CD4-positive, alpha-beta T cell (primary cell): Measurements from ENCODE around the gene WASL. TPM values are rescaled to one million over a fixed set of nuclear protein-coding genes. Genes with fewer than 3 reads are reported as not detected.

Experiments used
- ATAC-seq: fragments of 200-7000 bp; cut with Tn5 transposase; one replicate; pipeline ENCODE4 v1.10.0; 2022; ENCODE audit warnings: mild to moderate bottlenecking; ENCODE audit not compliant: poor library complexity
- CTCF ChIA-PET: fragments of 350-600 bp; sonication (Branson Sonifier 250); formaldehyde crosslinking; loops from one replicate; lab custom pipeline; 2021; ENCODE audit warnings: antibody characterized with exemption, inconsistent platforms; lab: Charles Lee
- POLR2A ChIA-PET: fragments of 350-600 bp; sonication (Branson Sonifier 250); formaldehyde crosslinking; loops from one replicate; lab custom pipeline; 2021; ENCODE audit warnings: antibody characterized with exemption, inconsistent platforms; lab: Charles Lee
- DNase-seq, 14 experiments: peaks; one replicate each; pipeline ENCODE4 v3.0.0-alpha.2; 2013 to 2020; ENCODE audit warnings: mixed read lengths in 2 of 14
- H3K27ac ChIP-seq, 2 donors: one replicate each; pipeline versions ENCODE4 v1.5.1 to v1.7.0; 2013; ENCODE audit warnings: low read length in 2 of 2, low read depth in 1 of 2, mild to moderate bottlenecking in 1 of 2
- H3K27me3 ChIP-seq, 2 experiments: 1 replicate in 1 of 2; 2 replicates in 1 of 2; pipeline versions ENCODE4 v1.6.1 to v1.7.0; 2013; ENCODE audit warnings: low read length in 2 of 2, control low read depth in 1 of 2, mild to moderate bottlenecking in 1 of 2, moderate library complexity in 1 of 2; ENCODE audit not compliant: insufficient read depth in 2 of 2, control insufficient read depth in 1 of 2
- H3K36me3 ChIP-seq: one replicate; pipeline ENCODE4 v1.6.1; 2013; ENCODE audit warnings: low read length, control low read depth; ENCODE audit not compliant: insufficient read depth
- H3K4me1 ChIP-seq: one replicate; pipeline ENCODE4 v1.6.1; 2013; ENCODE audit warnings: low read length, control low read depth; ENCODE audit not compliant: insufficient read depth
- H3K4me3 ChIP-seq: one replicate; pipeline ENCODE4 v1.5.1; 2013; ENCODE audit warnings: mild to moderate bottlenecking, low read length, moderate library complexity
- H3K9me3 ChIP-seq, 2 experiments: 1 replicate in 1 of 2; 2 replicates in 1 of 2; pipeline versions ENCODE4 v1.6.1 to v1.7.0; 2013; ENCODE audit warnings: low read length in 2 of 2, mild to moderate bottlenecking in 2 of 2, control low read depth in 1 of 2, moderate library complexity in 1 of 2; ENCODE audit not compliant: control insufficient read depth in 1 of 2, insufficient read depth in 1 of 2
- H3K27ac Mint-ChIP-seq: one replicate; pipeline ENCODE4 v1.8.0; 2020; ENCODE audit warnings: mixed read lengths
- H3K27me3 Mint-ChIP-seq: one replicate; pipeline ENCODE4 v1.8.0; 2021; ENCODE audit warnings: mixed read lengths
- H3K36me3 Mint-ChIP-seq: one replicate; pipeline ENCODE4 v1.8.0; 2021; ENCODE audit warnings: low read depth, mixed read lengths
- H3K4me1 Mint-ChIP-seq: one replicate; pipeline ENCODE4 v1.8.0; 2021; ENCODE audit warnings: low read depth, mixed read lengths
- H3K4me3 Mint-ChIP-seq: one replicate; pipeline ENCODE4 v1.8.0; 2020; ENCODE audit warnings: mild to moderate bottlenecking, mixed read lengths
- H3K9me3 Mint-ChIP-seq: one replicate; pipeline ENCODE4 v1.8.0; 2020; ENCODE audit warnings: mixed read lengths
- intact Hi-C, 2 experiments: fragments of 100-400 bp; cut with DNase I in 1 of 2; cut with micrococcal nuclease in 1 of 2; formaldehyde crosslinking; loops; one replicate each; pipeline versions ENCODE4 v1.15.1 to v1.9.0; 2023 to 2025; cut with DNase I, micrococcal nuclease
- total RNA-seq, 174 experiments: library from RNA in 2 of 174; stranded (reverse) in 2 of 174; gene quantifications; one replicate each; pipeline ENCODE4 v1.2.3 and lab custom pipeline; 2021 to 2026
- TF ChIP-seq, protein P1 (sequence below): fragments of 200-600 bp; IDR thresholded peaks from one replicate; pipeline ENCODE4 v1.8.0; 2022; ENCODE audit warnings: antibody characterized with exemption, mild to moderate bottlenecking

WASL gene
- total RNA-seq, 2 experiments from 2014 or later: 8.6 to 9.3 TPM

DNA sequence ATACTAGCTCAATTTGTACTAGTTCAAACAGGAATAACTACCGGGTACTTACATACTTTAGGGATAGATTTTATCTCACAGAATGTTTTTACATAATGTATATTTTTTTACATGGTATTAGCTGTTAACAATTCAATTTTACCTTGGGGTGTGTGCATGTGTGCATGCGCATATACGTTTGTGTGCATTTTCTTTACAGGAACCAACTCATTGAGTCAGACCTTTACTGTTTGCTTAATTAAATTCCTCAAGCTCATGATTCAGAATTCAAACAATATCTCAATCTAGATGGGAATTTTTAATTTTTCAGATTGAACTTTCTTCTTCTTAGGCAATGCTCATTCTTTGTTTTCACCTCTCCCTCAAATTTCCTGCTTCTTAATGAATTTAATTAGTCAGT is 24.7 kb upstream of the WASL start:
- H3K4me3 ChIP-seq: no peak overlapping the region
- ATAC-seq (no peak), DNase-seq (no peak)
- H3K27ac ChIP-seq: no peak overlapping the region
- TF ChIP-seq, protein P1, sequence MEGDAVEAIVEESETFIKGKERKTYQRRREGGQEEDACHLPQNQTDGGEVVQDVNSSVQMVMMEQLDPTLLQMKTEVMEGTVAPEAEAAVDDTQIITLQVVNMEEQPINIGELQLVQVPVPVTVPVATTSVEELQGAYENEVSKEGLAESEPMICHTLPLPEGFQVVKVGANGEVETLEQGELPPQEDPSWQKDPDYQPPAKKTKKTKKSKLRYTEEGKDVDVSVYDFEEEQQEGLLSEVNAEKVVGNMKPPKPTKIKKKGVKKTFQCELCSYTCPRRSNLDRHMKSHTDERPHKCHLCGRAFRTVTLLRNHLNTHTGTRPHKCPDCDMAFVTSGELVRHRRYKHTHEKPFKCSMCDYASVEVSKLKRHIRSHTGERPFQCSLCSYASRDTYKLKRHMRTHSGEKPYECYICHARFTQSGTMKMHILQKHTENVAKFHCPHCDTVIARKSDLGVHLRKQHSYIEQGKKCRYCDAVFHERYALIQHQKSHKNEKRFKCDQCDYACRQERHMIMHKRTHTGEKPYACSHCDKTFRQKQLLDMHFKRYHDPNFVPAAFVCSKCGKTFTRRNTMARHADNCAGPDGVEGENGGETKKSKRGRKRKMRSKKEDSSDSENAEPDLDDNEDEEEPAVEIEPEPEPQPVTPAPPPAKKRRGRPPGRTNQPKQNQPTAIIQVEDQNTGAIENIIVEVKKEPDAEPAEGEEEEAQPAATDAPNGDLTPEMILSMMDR: no peak
- H3K9me3 Mint-ChIP-seq: no peaks in the 10 kb centered on the region
- H3K4me1 ChIP-seq: no peaks in the 10 kb centered on the region
- H3K27me3 Mint-ChIP-seq: peaks cover 13% of the 10 kb centered on the region
- intact Hi-C loops: no loop called here
- no peaks in the 10 kb centered on the region for H3K4me1 Mint-ChIP-seq
- H3K36me3 ChIP-seq: no peaks in the 10 kb centered on the region
- CTCF ChIA-PET: no interaction called here
- POLR2A ChIA-PET: interaction anchor here (1.7 kb wide), 1 partner anchor 25 kb away, joined by 5 read pairs; the partner anchor contains the start of gene WASL
- H3K9me3 ChIP-seq: no peaks in the 10 kb centered on the region
- no peak overlapping the region for H3K27ac Mint-ChIP-seq
- peaks cover 0 to 3% of the 10 kb centered on the region in 2 experiments for H3K27me3 ChIP-seq
- H3K4me3 Mint-ChIP-seq: no peak overlapping the region
- H3K36me3 Mint-ChIP-seq: no peaks in the 10 kb centered on the region

DNA sequence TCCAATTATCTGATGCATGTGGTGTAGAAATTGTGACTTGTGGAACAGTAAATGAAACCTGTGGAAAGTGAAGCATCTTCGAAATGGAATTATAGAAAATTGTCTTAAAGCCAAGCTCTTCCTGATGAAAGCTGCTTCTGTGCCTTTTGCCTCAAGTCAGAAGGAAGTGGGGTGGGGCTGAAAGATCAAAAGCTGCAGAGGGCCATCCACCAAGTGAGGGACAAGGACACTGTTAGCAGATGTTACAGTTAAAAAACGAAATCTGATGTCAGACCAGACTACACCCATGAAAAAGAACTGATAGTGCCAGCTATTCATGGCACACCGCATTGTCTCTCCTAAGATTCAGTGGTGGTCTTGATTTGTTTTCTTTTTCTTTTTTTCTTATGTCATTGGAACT is 23.8 kb upstream of the WASL start:
- no peak overlapping the region for H3K27ac Mint-ChIP-seq
- H3K4me3 ChIP-seq: no peak overlapping the region
- H3K9me3 Mint-ChIP-seq: no peaks in the 10 kb centered on the region
- no peak for DNase-seq
- no peaks in the 10 kb centered on the region for H3K4me1 Mint-ChIP-seq
- H3K27ac ChIP-seq: no peak overlapping the region
- intact Hi-C loops: no loop called here
- H3K4me3 Mint-ChIP-seq: no peak overlapping the region
- TF ChIP-seq, protein P1: no peak
- no peaks in the 10 kb centered on the region for H3K36me3 ChIP-seq
- H3K27me3 Mint-ChIP-seq: peaks cover 13% of the 10 kb centered on the region
- ChIA-PET POLR2A (interaction anchor here (1.7 kb wide), 1 partner anchor 24 kb away, joined by 5 read pairs; the partner anchor contains the start of gene WASL), CTCF (no interaction called here)
- no peaks in the 10 kb centered on the region for H3K9me3 ChIP-seq
- H3K36me3 Mint-ChIP-seq: no peaks in the 10 kb centered on the region
- no peaks in the 10 kb centered on the region for H3K4me1 ChIP-seq
- H3K27me3 ChIP-seq: peaks cover 0 to 3% of the 10 kb centered on the region in 2 experiments
- no peak for ATAC-seq

DNA sequence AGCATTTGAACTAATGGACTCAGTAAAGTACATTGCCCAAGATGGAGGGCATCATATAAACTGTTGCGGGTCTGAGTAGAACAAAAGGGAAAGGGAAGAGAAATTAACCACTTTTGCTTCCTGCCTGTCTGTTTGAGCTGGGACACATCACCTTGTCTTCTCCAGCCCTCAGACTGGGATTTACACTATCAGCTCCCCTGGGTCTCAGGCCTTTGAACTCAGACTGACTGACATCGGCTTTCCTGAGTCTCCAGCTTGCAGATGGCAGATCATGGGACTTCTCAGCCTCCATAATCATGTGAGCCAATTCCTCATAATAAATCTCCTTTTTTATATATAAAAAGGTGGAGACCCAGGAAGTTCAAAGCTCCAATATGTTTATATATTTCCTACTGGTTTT is 23.0 kb upstream of the WASL start:
- H3K4me3 Mint-ChIP-seq: no peak overlapping the region
- H3K4me1 Mint-ChIP-seq: no peaks in the 10 kb centered on the region
- ATAC-seq (no peak), DNase-seq (no peak)
- intact Hi-C loops: no loop called here
- peaks cover 13% of the 10 kb centered on the region for H3K27me3 Mint-ChIP-seq
- no peaks in the 10 kb centered on the region for H3K9me3 Mint-ChIP-seq
- Histone ChIP-seq H3K9me3 (no peaks in the 10 kb centered on the region), H3K36me3 (no peaks in the 10 kb centered on the region), H3K27ac (no peak overlapping the region), H3K4me3 (no peak overlapping the region), H3K4me1 (no peaks in the 10 kb centered on the region), H3K27me3 (peaks cover 0 to 3% of the 10 kb centered on the region in 2 experiments)
- no peaks in the 10 kb centered on the region for H3K36me3 Mint-ChIP-seq
- H3K27ac Mint-ChIP-seq: no peak overlapping the region
- ChIA-PET POLR2A (no interaction called here), CTCF (interaction anchor here (1.2 kb wide), 1 partner anchor 8 kb away, joined by 4 read pairs; no protein-coding TSS in a partner anchor)
- TF ChIP-seq, protein P1: no peak
